Stimulated activated naive CD8-positive, alpha-beta T cell treated with anti-CD3 and anti-CD28 coated beads, Interleukin-15, Interleukin-2, amounts not matched to agents 100 U/mL and 50 U/mL, for 24 hours (primary cell): ENCODE results near the gene CDX1.

Experiments
- ATAC-seq: fragments of 150-1000 bp; cut with Tn5 transposase; one replicate; pipeline ENCODE4 v1.10.0; 2021
- DNase-seq: peaks from one replicate; pipeline ENCODE4 v3.0.0; 2021

The CDX1 gene

DNA sequence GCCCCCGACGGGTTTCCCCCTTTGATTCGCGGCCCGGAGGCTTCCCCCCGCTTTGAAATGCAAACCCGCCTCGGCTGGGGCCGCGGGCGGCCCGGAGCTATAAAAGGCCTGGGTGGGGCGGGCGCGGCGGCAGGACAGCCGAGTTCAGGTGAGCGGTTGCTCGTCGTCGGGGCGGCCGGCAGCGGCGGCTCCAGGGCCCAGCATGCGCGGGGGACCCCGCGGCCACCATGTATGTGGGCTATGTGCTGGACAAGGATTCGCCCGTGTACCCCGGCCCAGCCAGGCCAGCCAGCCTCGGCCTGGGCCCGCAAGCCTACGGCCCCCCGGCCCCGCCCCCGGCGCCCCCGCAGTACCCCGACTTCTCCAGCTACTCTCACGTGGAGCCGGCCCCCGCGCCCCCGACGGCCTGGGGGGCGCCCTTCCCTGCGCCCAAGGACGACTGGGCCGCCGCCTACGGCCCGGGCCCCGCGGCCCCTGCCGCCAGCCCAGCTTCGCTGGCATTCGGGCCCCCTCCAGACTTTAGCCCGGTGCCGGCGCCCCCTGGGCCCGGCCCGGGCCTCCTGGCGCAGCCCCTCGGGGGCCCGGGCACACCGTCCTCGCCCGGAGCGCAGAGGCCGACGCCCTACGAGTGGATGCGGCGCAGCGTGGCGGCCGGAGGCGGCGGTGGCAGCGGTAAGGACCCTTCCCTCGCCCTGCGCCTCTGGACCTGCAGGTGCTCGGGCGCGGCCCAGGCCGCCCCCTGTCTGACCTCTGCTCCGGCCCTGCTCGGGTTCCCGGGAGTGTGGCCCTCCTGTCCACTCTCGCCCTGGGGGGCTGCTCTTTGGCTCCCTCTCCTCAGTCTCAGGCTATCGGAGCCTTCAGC is at the start of gene CDX1:
Gene CDX1 (plus strand): TSS at position 129 of the 862 bp plus-strand sequence. CDS start 99 bp downstream, at position 228.
- no peak for ATAC-seq
- no peak for DNase-seq

GRCh38 chr5:150117945-150118560 is 48.5 kb upstream of the CDX1 start:
- ATAC-seq (no peak), DNase-seq (no peak)

- ATAC-seq (no peak), DNase-seq (no peak)
Observed at GRCh38 chr5:150118561-150119229, 47.9 kb upstream of the CDX1 start.

DNA sequence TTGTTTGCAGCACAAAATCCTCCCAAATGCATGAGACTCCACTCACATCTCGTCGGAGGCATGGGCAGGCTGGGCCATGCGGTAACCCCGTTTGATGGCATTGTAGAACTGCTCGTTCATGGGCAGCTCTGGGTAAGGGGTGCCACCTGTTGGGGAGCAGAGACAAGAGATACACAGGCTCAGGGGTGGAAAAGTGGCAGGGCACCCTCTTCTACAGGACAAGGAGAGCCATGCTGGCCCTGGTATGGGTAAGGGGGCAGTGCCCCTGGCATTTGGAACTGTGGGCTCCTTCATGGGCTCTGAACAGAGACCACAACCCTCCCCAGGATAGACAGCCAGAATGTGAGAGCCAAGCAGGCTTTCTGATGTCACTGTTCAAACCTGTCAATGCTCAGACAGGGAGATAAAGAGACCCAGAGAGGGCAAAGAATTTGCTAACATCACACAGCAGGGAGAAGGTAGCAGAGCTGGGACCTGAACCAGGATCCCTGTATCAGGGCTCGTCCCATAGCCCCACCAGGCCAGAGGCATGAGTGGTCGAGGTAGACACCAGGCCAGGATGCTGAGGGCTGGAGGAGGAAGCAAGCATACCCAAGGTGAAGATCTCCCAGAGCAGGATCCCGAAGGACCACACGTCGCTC is 47.0 kb upstream of the CDX1 start:
- ATAC-seq (no peak), DNase-seq (no peak)

GRCh38 chr5:150120062-150120441 is 46.5 kb upstream of the CDX1 start:
- no peak for ATAC-seq
- no peak for DNase-seq

DNA sequence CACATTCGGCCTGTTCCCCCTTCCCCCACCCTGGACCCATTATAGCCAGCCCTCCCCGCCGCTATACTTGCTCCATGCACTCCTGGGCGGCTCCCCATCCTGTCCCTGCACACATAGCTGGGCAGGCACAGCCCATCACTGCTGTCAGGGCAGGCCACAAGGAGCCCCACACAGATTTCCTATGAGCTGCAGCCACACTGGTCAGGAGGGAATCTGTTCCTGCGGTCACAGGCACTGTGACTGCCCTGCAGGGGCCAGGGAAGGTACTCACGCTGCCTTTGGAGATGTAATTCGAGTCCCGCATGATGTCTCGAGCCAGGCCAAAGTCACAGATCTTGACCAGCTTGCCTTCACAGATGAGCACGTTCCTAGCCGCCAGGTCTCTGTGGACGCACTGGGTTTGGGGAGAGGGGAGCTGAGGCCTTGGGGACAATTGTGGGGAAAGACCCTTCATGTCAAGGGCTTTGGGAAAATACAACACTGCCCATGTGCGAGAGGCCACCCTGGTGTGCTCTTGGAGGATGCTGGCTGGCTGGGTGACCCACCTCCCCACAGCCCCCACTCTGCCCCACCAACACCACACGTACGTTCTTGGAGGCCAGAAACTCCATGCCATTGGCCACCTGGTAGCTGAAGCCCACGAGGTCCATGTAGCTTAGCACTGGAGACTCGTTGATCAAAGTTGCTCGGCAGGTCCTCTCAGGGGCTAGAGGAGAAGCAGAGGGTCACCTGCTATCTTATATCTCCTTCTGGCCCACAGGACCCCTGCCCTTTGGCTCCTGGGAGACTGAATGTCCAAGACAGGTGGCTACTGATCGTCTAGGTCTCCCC is 45.7 kb upstream of the CDX1 start:
- DNase-seq = no peak

GRCh38 chr5:150121448-150122157 is 45.0 kb upstream of the CDX1 start:
- DNase-seq (no peak), ATAC-seq (no peak)

More for the DNA sequence above, 45.7 kb upstream of the CDX1 start:
- ATAC-seq = no peak

- peak; percentile 30 for ATAC-seq
- DNase-seq = peak; percentile 19
Observed at GRCh38 chr5:150122158-150122510, 44.4 kb upstream of the CDX1 start.

GRCh38 chr5:150122536-150123481 is 43.8 kb upstream of the CDX1 start:
- DNase-seq (no peak), ATAC-seq (no peak)

GRCh38 chr5:150123542-150123941 is 43.0 kb upstream of the CDX1 start:
- ATAC-seq = no peak
- no peak for DNase-seq

DNA sequence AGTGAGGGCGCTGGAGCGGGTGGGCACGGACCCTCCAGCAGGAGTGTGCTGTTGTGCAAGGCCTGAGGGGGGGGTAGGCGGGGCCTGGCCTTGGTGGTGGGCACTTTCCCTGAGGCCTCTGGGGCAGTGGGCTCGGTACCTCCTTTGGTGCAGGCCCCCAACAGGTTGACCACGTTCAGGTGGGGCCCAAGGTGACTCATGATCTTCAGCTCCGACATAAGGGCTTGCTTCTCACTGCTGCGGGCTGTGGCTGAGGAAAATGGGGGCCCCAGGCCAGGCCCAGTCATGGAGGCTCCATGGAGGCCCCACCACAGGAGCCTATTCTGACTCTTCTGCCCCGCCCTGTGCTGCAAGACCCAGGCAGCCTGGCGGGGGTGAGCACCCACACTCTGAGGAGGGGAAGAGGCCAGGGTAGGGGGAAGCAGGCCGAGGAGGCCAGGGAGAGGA is 42.4 kb upstream of the CDX1 start:
- ATAC-seq (no peak), DNase-seq (no peak)

DNA sequence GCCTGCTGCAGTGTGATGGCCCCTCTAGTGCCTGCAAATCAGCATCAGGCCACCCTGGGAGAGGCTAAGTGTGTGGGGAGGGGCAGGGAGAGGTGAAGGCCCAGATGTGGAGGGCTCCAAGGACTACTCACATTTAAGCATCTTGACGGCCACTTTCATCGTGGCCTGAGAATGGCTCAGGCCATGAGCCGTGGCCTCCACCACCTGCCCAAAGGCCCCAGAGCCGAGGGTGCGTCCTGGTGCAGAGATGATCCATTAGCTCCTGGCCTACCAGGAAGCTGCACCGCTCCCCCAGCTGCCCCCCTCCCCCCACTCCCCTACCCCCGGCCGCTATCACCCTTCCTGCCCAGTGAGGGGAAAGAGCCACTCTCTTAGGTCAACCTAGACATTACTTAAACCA is 42.0 kb upstream of the CDX1 start:
- ATAC-seq = no peak

DNA sequence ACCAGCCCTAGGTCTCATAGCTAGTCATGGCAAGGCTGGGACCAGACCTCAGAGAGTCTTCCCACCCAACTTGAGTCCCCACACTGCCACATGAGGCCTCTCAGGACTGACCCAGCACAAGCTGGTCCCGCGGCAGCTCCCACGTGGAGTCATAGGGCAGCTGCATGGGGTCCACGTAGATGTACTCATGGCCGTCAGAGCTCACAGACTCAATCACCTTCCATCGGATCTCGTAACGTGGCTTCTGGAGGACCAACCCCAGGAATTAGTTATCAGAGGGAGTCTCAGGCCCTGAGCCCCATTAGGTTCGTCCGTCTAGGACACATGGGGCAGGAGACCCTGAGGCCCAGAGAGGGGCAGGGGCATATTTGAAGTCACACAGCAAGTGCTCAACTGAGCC is 41.2 kb upstream of the CDX1 start:
- DNase-seq (no peak), ATAC-seq (no peak)

More for the DNA sequence above, 42.0 kb upstream of the CDX1 start:
- DNase-seq = no peak

GRCh38 chr5:150126199-150126920 is 40.2 kb upstream of the CDX1 start:
- ATAC-seq (no peak), DNase-seq (no peak)

DNA sequence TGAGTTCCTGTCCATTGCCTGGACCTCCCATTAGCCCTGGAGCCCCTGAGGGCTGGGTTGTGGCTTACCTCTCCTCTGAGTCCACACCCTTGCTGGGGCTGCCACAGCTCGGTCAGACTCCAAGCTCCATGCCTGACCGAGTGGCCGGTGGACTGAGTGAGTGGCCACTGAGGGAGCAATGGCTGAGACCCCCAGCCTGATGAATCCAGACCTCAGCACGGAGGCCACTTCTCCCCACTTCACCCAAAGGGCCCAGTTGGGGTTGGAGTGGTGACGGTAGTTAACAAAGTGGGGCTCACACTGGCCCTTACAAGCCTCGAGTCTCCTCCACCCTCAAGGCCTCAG is 39.7 kb upstream of the CDX1 start:
- DNase-seq = no peak

DNA sequence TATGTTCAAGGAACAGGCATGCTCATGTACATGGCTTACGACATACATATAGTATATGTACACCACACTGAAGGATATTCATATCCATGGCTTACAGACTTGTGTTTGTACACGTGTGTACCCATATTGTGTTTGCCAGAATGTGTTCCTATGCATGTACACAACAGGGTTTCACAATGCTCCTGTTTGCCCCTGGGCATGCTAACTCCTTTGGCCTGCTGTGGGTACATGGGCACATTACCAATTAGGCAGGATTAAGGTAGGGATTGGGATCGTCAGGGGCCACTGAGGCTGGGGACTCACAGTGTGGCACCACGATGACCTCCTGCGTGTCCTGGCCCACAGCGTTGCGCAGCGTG is 37.1 kb upstream of the CDX1 start:
- DNase-seq (no peak), ATAC-seq (no peak)

More for the DNA sequence above, 39.7 kb upstream of the CDX1 start:
- no peak for ATAC-seq

GRCh38 chr5:150129813-150130492 is 36.6 kb upstream of the CDX1 start:
- ATAC-seq = peak; percentile 59

DNA sequence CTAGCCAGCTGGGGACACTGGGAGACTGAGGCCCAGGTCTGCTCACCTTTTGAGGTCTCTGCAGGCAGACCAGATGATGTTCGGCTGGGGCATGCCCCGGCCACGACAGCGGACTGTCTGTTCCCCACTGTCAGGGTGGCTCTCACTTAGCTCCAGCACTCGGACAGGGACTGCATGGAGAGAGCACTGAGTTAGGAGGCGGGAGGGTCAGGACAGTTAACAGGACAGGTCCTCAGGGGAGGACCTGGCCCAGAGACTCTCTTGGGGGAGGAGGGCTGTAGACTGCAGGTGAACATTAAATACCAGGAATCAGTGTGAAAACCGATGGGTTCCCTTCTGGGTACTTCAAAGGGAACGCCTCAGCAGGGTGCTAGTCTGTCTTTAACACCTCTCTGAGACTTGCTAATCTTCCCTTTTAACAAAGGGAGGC is 36.1 kb upstream of the CDX1 start:
- ATAC-seq = no peak

More at GRCh38 chr5:150129813-150130492, 36.6 kb upstream of the CDX1 start:
- peak; percentile 61 for DNase-seq

GRCh38 chr5:150131461-150131860 is 35.1 kb upstream of the CDX1 start:
- ATAC-seq = no peak
- DNase-seq = no peak

More for the DNA sequence above, 36.1 kb upstream of the CDX1 start:
- DNase-seq = no peak
